Activated CD8-positive, alpha-beta T cell treated with anti-CD3 and anti-CD28 coated beads for 36 hours (primary cell): ENCODE measurements around the gene ZNF428. TPM values are rescaled to one million over a fixed set of nuclear protein-coding genes. Genes with fewer than 3 reads are reported as not detected.

ENCODE experiments used
- ATAC-seq: fragments of 200-7000 bp; cut with Tn5 transposase; one replicate; pipeline ENCODE4 v1.10.0; 2021; ENCODE audit warnings: mild to moderate bottlenecking, moderate library complexity
- CTCF ChIA-PET: fragments of 350-600 bp; sonication (Branson Sonifier 250); formaldehyde crosslinking; loops from one replicate; lab custom pipeline; 2021; ENCODE audit warnings: antibody characterized with exemption; lab: Charles Lee
- POLR2A ChIA-PET: fragments of 350-600 bp; sonication (Branson Sonifier 250); formaldehyde crosslinking; loops from one replicate; lab custom pipeline; 2021; ENCODE audit warnings: antibody characterized with exemption; lab: Charles Lee
- DNase-seq: peaks from one replicate; pipeline ENCODE4 v3.0.0-alpha.2; 2020
- H3K27ac Mint-ChIP-seq: one replicate; pipeline ENCODE4 v1.8.0; 2021; ENCODE audit warnings: mild to moderate bottlenecking, mixed read lengths
- H3K27me3 Mint-ChIP-seq: one replicate; pipeline ENCODE4 v1.8.0; 2021; ENCODE audit warnings: mixed read lengths
- H3K36me3 Mint-ChIP-seq: one replicate; pipeline ENCODE4 v1.8.0; 2021; ENCODE audit warnings: low read depth, mixed read lengths
- H3K4me1 Mint-ChIP-seq: one replicate; pipeline ENCODE4 v1.8.0; 2021; ENCODE audit warnings: low read depth, mixed read lengths
- H3K4me3 Mint-ChIP-seq: one replicate; pipeline ENCODE4 v1.8.0; 2021; ENCODE audit warnings: mild to moderate bottlenecking, moderate library complexity, mixed read lengths
- H3K9me3 Mint-ChIP-seq: one replicate; pipeline ENCODE4 v1.8.0; 2021; ENCODE audit warnings: mixed read lengths
- intact Hi-C: fragments of 100-400 bp; cut with micrococcal nuclease; formaldehyde crosslinking; loops from one replicate; pipeline ENCODE4 v1.10.0; 2022
- total RNA-seq, 2 experiments: library from RNA; stranded (reverse); gene quantifications; one replicate each; pipeline ENCODE4 v1.2.3, GENCODE V29; 2021
- TF ChIP-seq, protein P1 (sequence below): fragments of 200-600 bp; IDR thresholded peaks from one replicate; pipeline ENCODE4 v1.8.0; 2022; ENCODE audit warnings: antibody characterized with exemption, mild to moderate bottlenecking

ZNF428 gene
- total RNA-seq, 2 experiments from 2014 or later: 12.3 to 13.4 TPM

DNA sequence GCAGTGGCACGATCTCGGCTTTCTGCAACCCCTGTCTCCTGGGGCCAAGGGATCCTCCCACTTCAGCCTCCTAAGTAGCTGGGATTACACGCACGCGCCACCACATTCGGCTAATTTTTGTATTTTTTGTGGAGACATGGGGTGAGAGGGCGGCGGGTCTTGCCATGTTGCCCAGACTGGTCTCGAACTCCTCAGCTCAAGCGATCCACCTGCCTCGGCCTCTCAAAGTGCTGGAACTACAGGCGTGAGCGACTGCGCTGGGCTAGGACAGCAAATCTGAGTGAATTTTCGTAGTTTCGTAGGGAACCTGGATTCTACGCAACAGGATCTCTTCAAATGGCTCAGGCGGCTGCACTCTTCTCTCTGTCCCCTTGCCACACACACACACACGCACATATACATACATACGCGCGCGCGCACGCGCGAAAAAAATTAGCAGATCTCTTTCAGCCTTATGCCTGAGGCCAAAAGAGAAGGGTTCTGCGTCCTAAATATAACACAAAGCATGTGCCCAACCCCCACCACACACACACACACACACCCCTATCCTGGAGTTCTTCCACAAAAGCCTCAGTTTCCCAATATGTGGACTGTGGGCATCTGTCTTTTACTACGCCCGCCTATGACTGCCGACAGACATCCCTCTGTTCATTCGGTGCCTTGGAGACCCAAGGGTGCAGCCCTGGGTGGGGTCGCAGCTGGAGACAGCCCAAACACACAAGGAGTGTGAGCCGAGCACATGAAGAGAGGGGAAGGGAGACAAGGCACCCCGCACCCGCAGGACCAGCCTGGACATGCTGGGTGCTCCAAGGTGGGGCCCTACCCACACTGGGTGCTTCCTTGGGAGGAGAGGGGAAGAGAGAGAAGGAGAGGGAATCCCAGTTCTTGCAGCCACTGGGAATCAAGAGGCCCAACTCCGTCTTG, 43.2 kb downstream of the ZNF428 start:
- DNase-seq: no peak
- POLR2A ChIA-PET: interaction anchor here (0.6 kb wide), 1 partner anchor 49 kb away, joined by 4 read pairs; no protein-coding TSS in a partner anchor

DNA sequence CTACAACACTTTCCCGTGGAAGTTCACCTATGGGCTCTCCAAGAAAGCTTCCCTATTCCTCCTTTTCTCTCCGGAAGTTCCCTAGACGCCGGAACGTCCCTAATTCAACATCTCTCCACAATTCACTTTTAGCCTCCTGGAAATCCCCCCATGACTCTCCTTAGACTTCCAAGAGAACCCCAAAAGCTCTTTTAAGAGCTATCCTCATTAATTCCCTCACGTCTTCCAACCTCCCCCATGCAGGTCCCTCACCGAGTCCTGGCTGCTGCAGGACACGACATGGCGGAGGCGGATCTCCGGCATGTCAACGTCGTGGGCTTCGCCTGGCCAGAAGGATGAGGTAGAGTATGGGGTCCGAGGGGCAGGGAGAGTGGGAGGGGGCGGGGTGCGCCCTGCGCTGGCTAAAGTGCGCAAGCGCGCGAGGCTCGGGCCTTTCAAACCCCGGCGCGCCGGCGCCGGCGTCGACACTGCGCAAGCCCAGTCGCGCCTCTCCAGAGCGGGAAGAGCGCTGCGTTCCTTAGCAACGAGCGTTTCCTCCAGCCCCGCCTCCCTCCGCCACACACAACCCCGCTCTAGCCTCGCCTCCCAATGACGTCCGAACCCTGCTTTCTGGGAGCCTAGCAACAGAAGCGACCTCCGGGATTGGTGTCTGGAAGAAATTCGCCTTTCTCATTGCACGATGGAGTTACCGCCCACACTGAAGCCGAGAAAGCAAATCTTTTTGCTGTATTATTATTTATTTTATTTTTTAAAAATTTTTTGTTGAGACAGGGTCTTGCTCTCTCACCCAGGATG, 44.1 kb downstream of the ZNF428 start, which contains the start of the genes PINLYP and XRCC1:
Gene PINLYP, plus strand, starts transcription at position 646 of the 795 bp plus-strand sequence. CDS start 1,391 bp downstream, outside the sequence.
Gene XRCC1, minus strand, starts transcription at position 372 of the 795 bp plus-strand sequence. Its CDS starts 69 bp downstream, at position 303.
- TF ChIP-seq, protein P1, sequence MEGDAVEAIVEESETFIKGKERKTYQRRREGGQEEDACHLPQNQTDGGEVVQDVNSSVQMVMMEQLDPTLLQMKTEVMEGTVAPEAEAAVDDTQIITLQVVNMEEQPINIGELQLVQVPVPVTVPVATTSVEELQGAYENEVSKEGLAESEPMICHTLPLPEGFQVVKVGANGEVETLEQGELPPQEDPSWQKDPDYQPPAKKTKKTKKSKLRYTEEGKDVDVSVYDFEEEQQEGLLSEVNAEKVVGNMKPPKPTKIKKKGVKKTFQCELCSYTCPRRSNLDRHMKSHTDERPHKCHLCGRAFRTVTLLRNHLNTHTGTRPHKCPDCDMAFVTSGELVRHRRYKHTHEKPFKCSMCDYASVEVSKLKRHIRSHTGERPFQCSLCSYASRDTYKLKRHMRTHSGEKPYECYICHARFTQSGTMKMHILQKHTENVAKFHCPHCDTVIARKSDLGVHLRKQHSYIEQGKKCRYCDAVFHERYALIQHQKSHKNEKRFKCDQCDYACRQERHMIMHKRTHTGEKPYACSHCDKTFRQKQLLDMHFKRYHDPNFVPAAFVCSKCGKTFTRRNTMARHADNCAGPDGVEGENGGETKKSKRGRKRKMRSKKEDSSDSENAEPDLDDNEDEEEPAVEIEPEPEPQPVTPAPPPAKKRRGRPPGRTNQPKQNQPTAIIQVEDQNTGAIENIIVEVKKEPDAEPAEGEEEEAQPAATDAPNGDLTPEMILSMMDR: no peak
- Mint-ChIP-seq H3K27me3 (no peaks in the 10 kb centered on the region), H3K4me1 (peaks cover 37% of the 10 kb centered on the region), H3K9me3 (no peaks in the 10 kb centered on the region), H3K36me3 (peaks cover 8% of the 10 kb centered on the region), H3K27ac (peak within 1 kb of the TSS; percentile 94), H3K4me3 (peak within 1 kb of the TSS; percentile 96)
- ATAC-seq: peak; percentile 99
- intact Hi-C loops: no loop called here
- DNase-seq: peak; percentile 99
- POLR2A ChIA-PET: interaction anchor here (0.5 to 3.2 kb wide), 8 partner anchors 11 to 476 kb away, joined by 3 to 20 read pairs (median 4); partner anchors contain the start of genes IRGQ, ZNF575 and ZNF576
- CTCF ChIA-PET: interaction anchor here (1.8 to 5.9 kb wide), 3 partner anchors 14 to 21 kb away, joined by 5 to 62 read pairs (median 57); partner anchors contain the start of genes IRGQ and ZNF576

More for the DNA sequence above, 43.2 kb downstream of the ZNF428 start:
- Mint-ChIP-seq H3K27me3 (no peaks in the 10 kb centered on the region), H3K36me3 (peaks cover 8% of the 10 kb centered on the region), H3K4me3 (peak overlapping the region; percentile 96), H3K9me3 (no peaks in the 10 kb centered on the region), H3K27ac (peak overlapping the region; percentile 63), H3K4me1 (peaks cover 37% of the 10 kb centered on the region)
- CTCF ChIA-PET: interaction anchor here (1.8 to 5.9 kb wide), 3 partner anchors 13 to 22 kb away, joined by 5 to 62 read pairs (median 57); partner anchors contain the start of genes IRGQ and ZNF576
- no peak for ATAC-seq
- intact Hi-C loops: no loop called here
- TF ChIP-seq, protein P1: no peak

DNA sequence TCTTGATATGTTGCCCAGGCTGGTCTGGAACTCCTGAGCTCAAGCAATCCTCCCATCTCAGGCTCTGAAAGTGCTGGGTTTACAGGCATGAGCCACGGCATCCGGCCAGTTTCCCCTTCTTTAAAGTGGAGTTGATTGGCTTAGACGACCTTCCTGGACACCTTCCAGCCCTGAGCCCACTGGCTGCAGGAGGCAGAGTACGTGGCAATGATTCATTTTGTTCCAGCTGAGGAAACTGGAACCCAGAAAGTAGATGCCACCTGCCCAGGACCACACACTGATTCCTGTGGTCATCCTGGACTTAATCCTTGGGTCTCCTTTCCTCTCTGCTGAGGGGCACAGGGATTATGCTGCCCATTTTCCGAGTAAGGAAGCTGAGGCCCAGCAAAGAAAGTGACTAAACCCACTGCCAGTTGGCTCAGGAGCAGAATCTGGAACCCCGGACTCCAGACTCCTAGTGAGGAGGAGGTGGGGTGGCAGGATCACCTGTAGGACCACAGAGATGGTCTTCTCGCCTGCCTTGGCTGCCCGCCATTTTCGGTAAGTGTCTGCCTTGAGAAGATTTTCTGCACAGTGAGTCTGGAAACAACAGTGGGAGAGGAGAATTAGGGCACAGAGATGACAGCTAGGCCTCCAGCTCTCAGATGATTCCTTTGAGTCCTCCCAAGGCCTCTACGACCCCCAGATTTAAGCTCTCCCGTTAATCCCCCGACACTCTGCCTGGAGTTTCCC, 44.8 kb downstream of the ZNF428 start:
- no peak for DNase-seq
- no peaks in the 10 kb centered on the region for H3K27me3 Mint-ChIP-seq
- peaks cover 8% of the 10 kb centered on the region for H3K36me3 Mint-ChIP-seq
- intact Hi-C loops: no loop called here
- H3K4me3 Mint-ChIP-seq: peak overlapping the region; percentile 96
- H3K9me3 Mint-ChIP-seq: no peaks in the 10 kb centered on the region
- peaks cover 36% of the 10 kb centered on the region for H3K4me1 Mint-ChIP-seq
- TF ChIP-seq, protein P1: no peak
- CTCF ChIA-PET: interaction anchor here (0.8 to 5.9 kb wide), 7 partner anchors 9 to 142 kb away, joined by 3 to 62 read pairs (median 5); partner anchors contain the start of genes IRGQ, ZNF575 and ZNF576
- H3K27ac Mint-ChIP-seq: peak overlapping the region; percentile 94
- no peak for ATAC-seq
- POLR2A ChIA-PET: interaction anchor here (0.8 to 3.2 kb wide), 6 partner anchors 11 to 42 kb away, joined by 3 to 20 read pairs (median 4); partner anchors contain the start of genes IRGQ, ZNF575 and ZNF576

DNA sequence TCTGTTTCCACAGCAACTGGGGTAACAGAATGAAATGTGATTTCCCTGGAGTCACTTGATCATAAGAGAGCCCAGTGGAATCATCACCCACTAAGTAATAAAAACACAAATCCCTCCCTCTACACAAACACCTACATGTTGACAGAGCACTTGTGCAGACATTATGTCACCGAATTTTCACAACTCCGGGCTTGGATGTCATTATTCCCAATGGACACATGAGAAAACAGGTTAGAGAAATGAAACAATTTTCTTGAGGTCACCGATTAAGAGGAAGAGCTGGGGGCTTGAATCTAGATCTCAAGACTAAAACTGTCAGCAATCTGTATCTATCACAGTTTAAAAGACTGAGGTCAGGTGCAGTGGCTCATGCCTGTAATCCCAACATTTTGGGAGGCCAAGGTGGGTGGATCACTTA, 47.2 kb downstream of the ZNF428 start:
- no peaks in the 10 kb centered on the region for H3K9me3 Mint-ChIP-seq
- peak overlapping the region; percentile 48 for H3K27ac Mint-ChIP-seq
- ChIA-PET POLR2A (no interaction called here), CTCF (interaction anchor here (1.5 to 5.9 kb wide), 3 partner anchors 18 to 36 kb away, joined by 5 to 57 read pairs (median 11); no protein-coding TSS in a partner anchor)
- H3K4me3 Mint-ChIP-seq: no peak overlapping the region
- TF ChIP-seq, protein P1: no peak
- peaks cover 30% of the 10 kb centered on the region for H3K4me1 Mint-ChIP-seq
- H3K36me3 Mint-ChIP-seq: peaks cover 8% of the 10 kb centered on the region
- no peak for ATAC-seq
- no peak for DNase-seq
- intact Hi-C loops: no loop called here
- no peaks in the 10 kb centered on the region for H3K27me3 Mint-ChIP-seq
